RWPE2 (cell line): ENCODE results near the gene TMEM266.

ENCODE experiments used
- ATAC-seq: fragments of 200-7000 bp; cut with Tn5 transposase; 3 replicates; pipeline ENCODE4 v1.9.1; 2021; ENCODE audit warnings: low read depth
- DNase-seq: peaks from one replicate; pipeline ENCODE4 v3.0.0-alpha.2; 2020; ENCODE audit warnings: low spot score
- H3K27ac ChIP-seq: fragments of 450-650 bp; 2 replicates; pipeline ENCODE4 v1.5.1; 2017; ENCODE audit warnings: mild to moderate bottlenecking; ENCODE audit not compliant: poor library complexity, severe bottlenecking
- H3K27me3 ChIP-seq: fragments of 250-450 bp; sonication (Bioruptor Pico); 2 replicates; pipeline ENCODE4 v1.5.1; 2021; ENCODE audit warnings: mild to moderate bottlenecking, moderate library complexity; ENCODE audit not compliant: insufficient read depth, poor library complexity, severe bottlenecking
- H3K36me3 ChIP-seq: fragments of 250-450 bp; sonication (Bioruptor Pico); 2 replicates; pipeline ENCODE4 v1.5.1; 2020; ENCODE audit warnings: low read depth, mild to moderate bottlenecking, moderate library complexity
- H3K4me1 ChIP-seq: fragments of 250-450 bp; sonication (Bioruptor Pico); 2 replicates; pipeline ENCODE4 v1.5.1; 2021; ENCODE audit warnings: mild to moderate bottlenecking, moderate library complexity; ENCODE audit not compliant: insufficient read depth, poor library complexity, severe bottlenecking
- H3K4me3 ChIP-seq: fragments of 250-450 bp; sonication (Bioruptor Pico); 2 replicates; pipeline ENCODE4 v1.5.1; 2021; ENCODE audit warnings: mild to moderate bottlenecking, moderate library complexity; ENCODE audit not compliant: severe bottlenecking
- H3K9me3 ChIP-seq: fragments of 250-450 bp; sonication (Bioruptor Pico); 2 replicates; pipeline ENCODE4 v1.5.1; 2021; ENCODE audit warnings: mild to moderate bottlenecking, moderate library complexity; ENCODE audit not compliant: severe bottlenecking
- TF ChIP-seq, protein P1 (sequence below): fragments of 450-650 bp; IDR thresholded peaks from one replicate; pipeline ENCODE4 v1.5.1; 2017; ENCODE audit warnings: mild to moderate bottlenecking, moderate library complexity; ENCODE audit not compliant: poor library complexity, severe bottlenecking

The TMEM266 gene

DNA sequence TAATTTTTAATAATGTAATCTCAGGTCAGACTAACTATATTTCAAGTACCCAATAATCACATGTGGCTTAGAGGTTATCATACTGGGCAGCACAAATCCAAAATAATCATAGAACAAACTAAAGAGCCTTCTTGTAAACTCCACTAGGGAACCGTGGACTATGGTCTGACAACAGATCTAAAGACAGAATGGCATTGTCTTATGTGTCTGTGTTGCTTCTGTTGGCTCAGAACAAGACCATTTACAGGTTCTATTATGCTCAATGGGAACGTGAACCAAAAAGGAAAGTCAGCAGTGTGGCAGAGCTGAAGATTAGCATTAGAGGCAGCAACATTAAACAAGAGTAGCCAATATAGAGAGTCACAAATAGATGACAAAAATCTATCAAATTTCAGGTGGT, 176.6 kb downstream of the TMEM266 start:
- no peak for ATAC-seq
- TF ChIP-seq, protein P1, sequence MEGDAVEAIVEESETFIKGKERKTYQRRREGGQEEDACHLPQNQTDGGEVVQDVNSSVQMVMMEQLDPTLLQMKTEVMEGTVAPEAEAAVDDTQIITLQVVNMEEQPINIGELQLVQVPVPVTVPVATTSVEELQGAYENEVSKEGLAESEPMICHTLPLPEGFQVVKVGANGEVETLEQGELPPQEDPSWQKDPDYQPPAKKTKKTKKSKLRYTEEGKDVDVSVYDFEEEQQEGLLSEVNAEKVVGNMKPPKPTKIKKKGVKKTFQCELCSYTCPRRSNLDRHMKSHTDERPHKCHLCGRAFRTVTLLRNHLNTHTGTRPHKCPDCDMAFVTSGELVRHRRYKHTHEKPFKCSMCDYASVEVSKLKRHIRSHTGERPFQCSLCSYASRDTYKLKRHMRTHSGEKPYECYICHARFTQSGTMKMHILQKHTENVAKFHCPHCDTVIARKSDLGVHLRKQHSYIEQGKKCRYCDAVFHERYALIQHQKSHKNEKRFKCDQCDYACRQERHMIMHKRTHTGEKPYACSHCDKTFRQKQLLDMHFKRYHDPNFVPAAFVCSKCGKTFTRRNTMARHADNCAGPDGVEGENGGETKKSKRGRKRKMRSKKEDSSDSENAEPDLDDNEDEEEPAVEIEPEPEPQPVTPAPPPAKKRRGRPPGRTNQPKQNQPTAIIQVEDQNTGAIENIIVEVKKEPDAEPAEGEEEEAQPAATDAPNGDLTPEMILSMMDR = no peak

DNA sequence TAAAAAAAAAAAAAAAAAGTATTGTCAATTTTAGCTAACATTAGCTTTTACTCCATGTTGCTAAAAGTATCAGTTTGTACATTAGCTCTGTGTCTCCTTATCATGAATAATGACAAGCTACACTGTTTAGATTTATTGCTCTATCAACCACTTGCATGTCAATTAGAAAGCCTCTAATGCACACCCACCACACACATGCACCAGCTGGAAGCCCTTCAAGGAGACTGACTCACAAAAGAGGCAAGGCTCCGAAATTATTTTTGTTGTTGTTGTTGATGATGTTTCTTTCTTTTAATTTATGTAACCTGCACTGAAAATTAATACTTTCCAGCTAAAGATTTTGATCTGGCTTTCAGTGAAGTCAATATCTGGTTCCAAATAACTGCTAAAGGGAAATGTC, 180.0 kb downstream of the TMEM266 start:
- ATAC-seq = no peak

More for the DNA sequence above, 176.6 kb downstream of the TMEM266 start:
- DNase-seq = no peak
- Histone ChIP-seq H3K27me3 (no peaks in the 10 kb centered on the region), H3K4me3 (no peak overlapping the region), H3K36me3 (peaks cover 26% of the 10 kb centered on the region), H3K27ac (no peak overlapping the region), H3K4me1 (no peaks in the 10 kb centered on the region), H3K9me3 (no peaks in the 10 kb centered on the region)

GRCh38 chr15:76245072-76245610, 185.4 kb downstream of the TMEM266 start:
- H3K4me1 ChIP-seq = no peaks in the 10 kb centered on the region
- peaks cover 33% of the 10 kb centered on the region for H3K36me3 ChIP-seq
- H3K27me3 ChIP-seq = no peaks in the 10 kb centered on the region
- H3K9me3 ChIP-seq = no peaks in the 10 kb centered on the region
- ATAC-seq (no peak), DNase-seq (no peak)
- TF ChIP-seq, protein P1 = no peak
- H3K4me3 ChIP-seq = no peak overlapping the region
- no peak overlapping the region for H3K27ac ChIP-seq

More for the DNA sequence above, 180.0 kb downstream of the TMEM266 start:
- H3K27ac ChIP-seq = no peak overlapping the region
- no peaks in the 10 kb centered on the region for H3K4me1 ChIP-seq
- H3K36me3 ChIP-seq = peaks cover 25% of the 10 kb centered on the region
- H3K4me3 ChIP-seq = no peak overlapping the region
- TF ChIP-seq, protein P1 = no peak
- DNase-seq = no peak
- no peaks in the 10 kb centered on the region for H3K9me3 ChIP-seq
- H3K27me3 ChIP-seq = no peaks in the 10 kb centered on the region

GRCh38 chr15:76251717-76252116, 191.9 kb downstream of the TMEM266 start:
- ATAC-seq = no peak; the same call in 2 of the 3 replicates
- TF ChIP-seq, protein P1 = no peak
- no peaks in the 10 kb centered on the region for H3K4me1 ChIP-seq

GRCh38 chr15:76252249-76252648, 192.5 kb downstream of the TMEM266 start:
- Histone ChIP-seq H3K36me3 (peaks cover 38% of the 10 kb centered on the region), H3K27ac (no peak overlapping the region), H3K4me1 (no peaks in the 10 kb centered on the region), H3K4me3 (no peak overlapping the region), H3K27me3 (no peaks in the 10 kb centered on the region), H3K9me3 (no peaks in the 10 kb centered on the region)
- ATAC-seq = peak; percentile 38; the same call in 1 of the 3 replicates
- TF ChIP-seq, protein P1 = no peak
- no peak for DNase-seq

More at GRCh38 chr15:76251717-76252116, 191.9 kb downstream of the TMEM266 start:
- Histone ChIP-seq H3K9me3 (no peaks in the 10 kb centered on the region), H3K4me3 (no peak overlapping the region), H3K27ac (no peak overlapping the region), H3K36me3 (peaks cover 33% of the 10 kb centered on the region), H3K27me3 (no peaks in the 10 kb centered on the region)
- DNase-seq = no peak
